Measurements from ENCODE around the gene LRRC57. TPM values are rescaled to one million over a fixed set of nuclear protein-coding genes. Genes with fewer than 3 reads are reported as not detected.

Gene LRRC57
- total RNA-seq, 1 donor from 2014 or later, result 18.1 TPM

DNA sequence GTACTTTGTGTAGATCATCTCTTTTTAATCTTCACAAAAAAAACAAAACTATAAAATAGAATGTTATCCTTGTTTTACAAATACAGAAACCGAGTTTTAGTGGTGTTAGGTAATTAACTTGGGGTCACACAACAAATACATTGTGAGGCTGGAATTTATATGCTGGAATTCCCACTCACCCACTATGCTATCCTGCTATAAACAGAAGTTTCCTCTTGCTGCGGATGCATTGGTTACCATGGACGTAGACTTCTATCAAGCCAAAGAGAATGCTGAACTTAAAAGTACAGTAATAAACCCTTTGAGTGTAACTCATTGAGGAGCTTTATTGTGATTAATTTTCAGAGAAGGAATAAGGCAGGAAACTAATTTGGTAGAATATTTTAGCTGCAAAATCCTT, 44.0 kb downstream of the LRRC57 start:
- Histone ChIP-seq H3K4me3 (no peak overlapping the region), H3K9me3 (ENCODE audit: low read depth) (no peaks in the 10 kb centered on the region), H3K27me3 (no peaks in the 10 kb centered on the region), H4K20me1 (ENCODE audit: low read depth) (peaks cover 33% of the 10 kb centered on the region), H3F3A (ENCODE audit: low read depth) (no peaks in the 10 kb centered on the region), H3K79me2 (ENCODE audit: low read depth) (peaks cover 90% of the 10 kb centered on the region), H3K4me2 (no peak overlapping the region), H3K9ac (no peak overlapping the region), H3K27ac (no peak overlapping the region), H2AFZ (replicated peaks) (no peak overlapping the region), H3K36me3 (no peaks in the 10 kb centered on the region), H3K4me1 (no peaks in the 10 kb centered on the region)
- Mint-ChIP-seq H3K4me1 (peaks cover 6% of the 10 kb centered on the region), H3K27me3 (ENCODE audit: insufficient read depth, low read depth) (no peaks in the 10 kb centered on the region), H3K9me3 (no peaks in the 10 kb centered on the region), H3K27ac (peak overlapping the region; percentile 42), H3K4me3 (no peak overlapping the region), H3K36me3 (peaks cover 2% of the 10 kb centered on the region)
- no peak for DNase-seq (ENCODE audit: low spot score)
- TF ChIP-seq EZH2phosphoT487 (IDR thresholded peaks at IDR 0.05) (no peak), EZH2 (IDR thresholded peaks at IDR 0.05) (no peak)

DNA sequence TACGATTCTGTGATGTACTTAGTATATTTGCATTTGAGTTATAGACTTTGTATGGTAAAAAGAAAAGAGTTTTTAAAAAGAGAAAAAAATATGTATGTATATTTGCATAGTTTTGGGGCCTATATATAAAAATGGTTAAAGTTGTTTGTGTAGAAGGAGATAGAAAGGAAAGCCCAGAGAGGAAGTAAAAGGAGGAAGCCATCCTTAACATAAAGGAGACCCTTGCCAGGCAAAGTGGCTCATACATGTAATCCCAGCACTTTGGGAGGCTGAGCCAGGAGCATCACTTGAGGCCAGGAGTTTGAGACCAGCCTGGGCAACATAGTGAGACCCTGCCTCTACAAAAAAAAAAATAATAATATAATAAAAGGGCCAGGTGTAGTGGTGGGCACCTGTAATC, 44.8 kb downstream of the LRRC57 start:
- Histone ChIP-seq H3K4me2 (no peak overlapping the region), H4K20me1 (ENCODE audit: low read depth) (peaks cover 33% of the 10 kb centered on the region), H3K4me1 (no peaks in the 10 kb centered on the region), H3K36me3 (no peaks in the 10 kb centered on the region), H3K79me2 (ENCODE audit: low read depth) (peaks cover 92% of the 10 kb centered on the region), H3K4me3 (no peak overlapping the region), H3K27me3 (no peaks in the 10 kb centered on the region), H3K9me3 (ENCODE audit: low read depth) (no peaks in the 10 kb centered on the region), H3K27ac (no peak overlapping the region), H3K9ac (no peak overlapping the region), H3F3A (ENCODE audit: low read depth) (no peaks in the 10 kb centered on the region), H2AFZ (replicated peaks) (no peak overlapping the region)
- peaks cover 6% of the 10 kb centered on the region for H3K4me1 Mint-ChIP-seq
- no peak overlapping the region for H3K4me3 Mint-ChIP-seq
- no peaks in the 10 kb centered on the region for H3K27me3 Mint-ChIP-seq (ENCODE audit: insufficient read depth, low read depth)
- no peaks in the 10 kb centered on the region for H3K9me3 Mint-ChIP-seq
- H3K36me3 Mint-ChIP-seq, result peaks cover under 1% of the 10 kb centered on the region
- no peak for DNase-seq (ENCODE audit: low spot score)
- TF ChIP-seq, protein P1, sequence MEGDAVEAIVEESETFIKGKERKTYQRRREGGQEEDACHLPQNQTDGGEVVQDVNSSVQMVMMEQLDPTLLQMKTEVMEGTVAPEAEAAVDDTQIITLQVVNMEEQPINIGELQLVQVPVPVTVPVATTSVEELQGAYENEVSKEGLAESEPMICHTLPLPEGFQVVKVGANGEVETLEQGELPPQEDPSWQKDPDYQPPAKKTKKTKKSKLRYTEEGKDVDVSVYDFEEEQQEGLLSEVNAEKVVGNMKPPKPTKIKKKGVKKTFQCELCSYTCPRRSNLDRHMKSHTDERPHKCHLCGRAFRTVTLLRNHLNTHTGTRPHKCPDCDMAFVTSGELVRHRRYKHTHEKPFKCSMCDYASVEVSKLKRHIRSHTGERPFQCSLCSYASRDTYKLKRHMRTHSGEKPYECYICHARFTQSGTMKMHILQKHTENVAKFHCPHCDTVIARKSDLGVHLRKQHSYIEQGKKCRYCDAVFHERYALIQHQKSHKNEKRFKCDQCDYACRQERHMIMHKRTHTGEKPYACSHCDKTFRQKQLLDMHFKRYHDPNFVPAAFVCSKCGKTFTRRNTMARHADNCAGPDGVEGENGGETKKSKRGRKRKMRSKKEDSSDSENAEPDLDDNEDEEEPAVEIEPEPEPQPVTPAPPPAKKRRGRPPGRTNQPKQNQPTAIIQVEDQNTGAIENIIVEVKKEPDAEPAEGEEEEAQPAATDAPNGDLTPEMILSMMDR (IDR thresholded peaks at IDR 0.05), result no peak
- TF ChIP-seq EZH2 (IDR thresholded peaks at IDR 0.05), result no peak
- no peak for TF ChIP-seq EZH2phosphoT487 (IDR thresholded peaks at IDR 0.05)
- H3K27ac Mint-ChIP-seq, result no peak overlapping the region

DNA sequence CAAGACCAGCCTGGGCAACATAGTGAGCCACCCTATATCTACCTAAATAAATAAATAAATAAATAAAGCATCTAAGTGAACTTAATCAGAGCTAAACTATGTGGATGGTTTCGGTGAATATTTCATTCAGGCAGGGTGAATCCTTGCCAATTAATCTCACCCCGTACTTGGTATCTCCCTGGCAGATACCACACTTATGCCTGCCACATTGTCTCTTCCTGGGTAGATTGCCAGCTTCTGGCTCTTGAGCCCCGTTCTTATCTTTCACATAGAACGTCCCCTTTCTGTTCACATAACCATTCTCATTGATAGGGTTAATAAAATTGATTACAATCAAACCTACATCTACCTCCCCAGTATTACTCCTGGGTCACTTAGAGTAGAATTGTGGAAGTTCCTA, 46.1 kb downstream of the LRRC57 start:
- Mint-ChIP-seq H3K9me3 (no peaks in the 10 kb centered on the region), H3K36me3 (no peaks in the 10 kb centered on the region), H3K27ac (no peak overlapping the region), H3K4me1 (peaks cover 6% of the 10 kb centered on the region), H3K27me3 (ENCODE audit: insufficient read depth, low read depth) (no peaks in the 10 kb centered on the region), H3K4me3 (no peak overlapping the region)
- no peaks in the 10 kb centered on the region for H3K36me3 ChIP-seq
- no peaks in the 10 kb centered on the region for H3K4me1 ChIP-seq
- H3K9me3 ChIP-seq (ENCODE audit: low read depth), result no peaks in the 10 kb centered on the region
- H2AFZ ChIP-seq (replicated peaks), result no peak overlapping the region
- TF ChIP-seq, protein P1 (IDR thresholded peaks at IDR 0.05), result no peak
- TF ChIP-seq EZH2 (IDR thresholded peaks at IDR 0.05) (no peak), EZH2phosphoT487 (IDR thresholded peaks at IDR 0.05) (no peak)
- no peaks in the 10 kb centered on the region for H3K27me3 ChIP-seq
- H3F3A ChIP-seq (ENCODE audit: low read depth), result no peaks in the 10 kb centered on the region
- H3K4me2 ChIP-seq, result no peak overlapping the region
- peaks cover 94% of the 10 kb centered on the region for H3K79me2 ChIP-seq (ENCODE audit: low read depth)
- H3K4me3 ChIP-seq, result no peak overlapping the region
- no peak overlapping the region for H3K9ac ChIP-seq
- no peak for DNase-seq (ENCODE audit: low spot score)
- H4K20me1 ChIP-seq (ENCODE audit: low read depth), result peaks cover 28% of the 10 kb centered on the region
- no peak overlapping the region for H3K27ac ChIP-seq

DNA sequence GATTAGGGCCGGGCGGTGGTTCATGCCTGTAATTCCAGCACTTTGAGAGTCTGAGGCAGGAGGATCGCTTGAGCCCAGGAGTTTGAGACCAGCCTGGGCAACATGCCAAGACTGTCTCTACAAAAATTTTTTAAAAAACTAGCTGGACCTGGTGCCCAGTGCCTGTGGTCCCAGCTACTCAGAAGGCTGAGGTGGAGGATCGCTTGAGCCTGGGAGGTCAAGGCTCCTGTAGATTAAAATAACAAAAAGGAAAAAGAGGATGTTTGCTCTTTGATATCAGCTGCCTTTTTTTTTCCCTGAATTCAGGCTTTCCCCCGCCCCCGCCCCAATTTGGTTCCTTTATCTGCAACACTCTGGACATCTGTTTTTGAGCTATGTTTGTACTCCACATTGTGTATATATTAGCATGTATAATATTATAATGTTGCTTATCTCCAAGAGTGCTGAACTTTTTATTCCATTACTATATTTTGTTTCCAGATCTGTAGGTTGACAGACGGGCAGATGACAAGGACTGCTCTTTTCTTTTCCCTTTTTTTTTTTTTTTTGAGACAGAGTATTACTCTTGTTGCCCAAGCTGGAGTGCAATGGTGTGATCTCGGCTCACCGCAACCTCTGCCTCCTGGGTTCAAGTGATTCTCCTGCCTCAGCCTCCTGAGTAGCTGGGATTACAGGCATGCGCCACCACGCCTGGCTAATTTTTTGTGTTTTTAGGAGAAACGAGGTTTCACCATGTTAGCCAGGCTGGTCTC, 48.6 kb downstream of the LRRC57 start:
- no peaks in the 10 kb centered on the region for H3K36me3 Mint-ChIP-seq
- peaks cover 7% of the 10 kb centered on the region for H3K4me1 ChIP-seq
- peaks cover 18% of the 10 kb centered on the region for H4K20me1 ChIP-seq (ENCODE audit: low read depth)
- no peak overlapping the region for H2AFZ ChIP-seq (replicated peaks)
- no peaks in the 10 kb centered on the region for H3K27me3 Mint-ChIP-seq (ENCODE audit: insufficient read depth, low read depth)
- peaks cover 7% of the 10 kb centered on the region for H3F3A ChIP-seq (ENCODE audit: low read depth)
- H3K9me3 ChIP-seq (ENCODE audit: low read depth), result no peaks in the 10 kb centered on the region
- no peak overlapping the region for H3K4me2 ChIP-seq
- H3K36me3 ChIP-seq, result no peaks in the 10 kb centered on the region
- H3K4me3 ChIP-seq, result no peak overlapping the region
- H3K27ac ChIP-seq, result no peak overlapping the region
- no peaks in the 10 kb centered on the region for H3K27me3 ChIP-seq
- no peak for DNase-seq (ENCODE audit: low spot score)
- no peak overlapping the region for H3K9ac ChIP-seq
- no peak for TF ChIP-seq EZH2 (IDR thresholded peaks at IDR 0.05)
- TF ChIP-seq, protein P1 (IDR thresholded peaks at IDR 0.05), result no peak
- no peak for TF ChIP-seq EZH2phosphoT487 (IDR thresholded peaks at IDR 0.05)
- H3K79me2 ChIP-seq (ENCODE audit: low read depth), result peaks cover 93% of the 10 kb centered on the region
- no peak overlapping the region for H3K4me3 Mint-ChIP-seq
- H3K4me1 Mint-ChIP-seq, result peaks cover 19% of the 10 kb centered on the region
- H3K27ac Mint-ChIP-seq, result no peak overlapping the region
- H3K9me3 Mint-ChIP-seq, result no peaks in the 10 kb centered on the region

All from neural progenitor cell (in vitro differentiated cells).